Dedifferentiated amniotic fluid mesenchymal stem cell (primary cell): Measurements from ENCODE around the gene LDHB.
"Not testable (repeated sequence)": the region's sequence is repeated elsewhere in the genome, so short reads cannot be mapped to it uniquely, and the experiment has no call there.

Source experiments
- DNase-seq: peaks from one replicate; pipeline ENCODE4 v3.0.0-alpha.2; 2016; ENCODE audit errors: extremely low spot score

The LDHB gene

GRCh38 chr12:21657326-21658077, at the start of gene LDHB:
Gene LDHB, minus strand, starts transcription at chr12:21657842. Its CDS starts 3,171 bp downstream, at chr12:21654671.
- peak; percentile 96 for DNase-seq

DNA sequence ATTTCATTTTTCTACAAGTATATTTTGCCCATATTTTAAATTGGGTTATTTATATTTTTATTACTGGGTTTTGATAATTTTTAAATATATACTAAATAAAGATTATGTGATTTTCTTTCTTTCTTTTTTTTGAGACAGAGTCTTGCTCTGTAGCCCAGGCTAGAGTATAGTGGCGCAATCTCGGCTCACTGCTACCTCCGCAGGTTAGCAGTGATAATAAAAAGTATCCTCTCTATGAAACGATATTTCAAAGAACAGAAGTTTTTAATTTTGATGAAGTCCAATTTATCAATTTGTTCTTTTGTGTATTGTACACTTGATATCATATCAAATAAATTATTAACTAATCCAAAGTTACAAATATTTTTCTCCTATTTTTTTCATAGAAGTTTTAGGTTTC, 47.2 kb upstream of the LDHB start:
- no peak for DNase-seq

DNA sequence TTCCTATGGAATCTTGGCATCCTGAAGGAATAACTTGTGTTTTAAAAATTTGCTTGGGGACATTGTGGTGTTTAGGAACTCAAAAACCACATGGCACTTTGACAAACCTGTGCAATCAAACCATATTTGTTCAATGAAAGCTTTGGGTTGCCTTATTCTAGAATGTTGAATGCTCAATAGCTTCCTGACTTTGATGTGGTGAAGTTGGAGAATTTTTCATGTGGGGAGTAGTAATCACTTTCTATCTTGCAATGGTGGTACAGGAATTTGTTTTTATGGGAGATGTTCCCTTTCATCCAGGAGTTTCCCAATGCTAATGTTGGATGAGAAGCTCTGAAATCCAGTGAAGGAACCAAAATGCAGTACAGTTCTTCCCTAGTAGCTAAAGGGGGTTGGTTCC, 42.2 kb upstream of the LDHB start:
- no peak for DNase-seq

- DNase-seq = peak; percentile 33
Observed at GRCh38 chr12:21697904-21698630, 40.4 kb upstream of the LDHB start.

DNA sequence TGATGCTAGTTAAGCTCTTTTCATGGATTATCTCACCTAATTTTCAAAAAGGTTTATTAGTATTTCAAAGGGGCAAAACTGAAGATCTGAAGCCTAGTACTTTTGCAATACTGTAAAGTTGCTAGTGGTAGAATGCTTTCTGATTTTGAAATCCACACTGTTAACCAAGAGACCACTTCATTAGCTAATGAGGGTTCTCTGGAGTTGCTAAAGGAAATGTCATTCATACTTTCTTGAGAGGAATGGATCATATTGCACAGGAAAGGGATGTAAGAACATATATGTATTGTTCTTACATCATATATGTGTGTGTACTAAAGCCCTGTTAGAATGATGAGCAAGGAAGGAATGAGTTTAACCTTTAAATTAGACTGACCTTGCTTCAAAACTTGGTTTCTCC, 39.0 kb upstream of the LDHB start:
- no peak for DNase-seq

GRCh38 chr12:21695986-21696385, 38.3 kb upstream of the LDHB start:
- DNase-seq = peak; percentile 55

GRCh38 chr12:21694660-21695059, 37.0 kb upstream of the LDHB start:
- DNase-seq = no peak

DNA sequence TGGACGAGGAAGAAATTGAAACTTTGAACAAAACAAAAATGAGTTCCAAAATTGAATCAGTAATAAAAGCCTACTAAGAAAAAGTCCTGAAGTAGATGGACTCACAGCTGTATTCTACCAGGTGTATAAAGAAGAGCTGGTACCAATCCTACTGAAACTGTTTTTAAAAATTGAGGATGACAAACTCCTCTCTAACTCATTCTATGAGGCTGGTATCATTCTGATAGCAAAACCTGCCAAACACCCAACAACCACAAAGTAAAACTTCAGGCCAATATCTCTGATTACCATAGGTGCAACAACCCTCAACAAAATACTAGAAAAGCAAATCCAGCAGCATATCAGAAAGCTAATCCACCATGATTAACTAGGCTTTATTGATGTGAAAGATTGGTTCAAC, 33.9 kb upstream of the LDHB start:
- DNase-seq = no peak

- no peak for DNase-seq
Observed at GRCh38 chr12:21690704-21691368, 33.2 kb upstream of the LDHB start.

GRCh38 chr12:21683115-21683514, 25.5 kb upstream of the LDHB start:
- DNase-seq = no peak

DNA sequence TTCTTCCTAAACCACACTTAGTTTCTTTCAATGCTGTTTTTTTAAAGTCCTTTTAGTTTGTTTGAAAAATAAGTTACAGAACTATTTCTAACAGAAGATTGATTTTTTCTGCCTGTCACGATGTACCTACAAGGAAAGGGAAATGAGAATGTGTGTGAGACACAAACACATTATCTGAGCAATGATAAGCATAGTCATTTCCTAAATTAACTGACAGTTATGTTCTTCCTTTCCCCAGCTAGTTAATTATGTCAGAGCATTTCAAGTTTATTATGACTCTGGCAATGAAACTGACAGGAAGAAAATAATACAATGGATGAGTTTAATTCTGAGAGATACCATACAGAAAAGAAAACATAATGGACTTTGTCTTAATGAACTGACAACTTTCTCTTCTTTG, 21.3 kb upstream of the LDHB start:
- no peak for DNase-seq

- DNase-seq = no peak
Observed at GRCh38 chr12:21677622-21678277, 20.1 kb upstream of the LDHB start.

DNA sequence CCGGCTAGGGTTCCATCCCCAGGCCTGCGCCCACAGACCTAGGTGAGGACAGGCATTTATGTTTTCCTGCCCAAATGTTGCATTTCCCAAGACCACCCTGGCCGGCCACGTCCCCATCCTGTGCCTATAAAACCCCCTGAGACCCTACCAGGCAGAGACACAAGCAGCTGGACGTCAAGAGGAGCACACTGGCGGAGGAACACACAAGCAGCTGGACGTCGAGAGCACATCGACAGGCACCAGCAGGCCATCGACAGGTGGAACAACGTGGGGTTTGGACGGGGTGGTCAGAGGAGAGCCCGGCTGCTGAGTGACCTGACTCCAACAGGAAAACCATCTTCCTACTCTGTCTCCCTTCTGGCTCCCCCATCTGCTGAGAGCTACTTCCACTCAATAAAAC, 19.6 kb upstream of the LDHB start:
- no peak for DNase-seq

DNA sequence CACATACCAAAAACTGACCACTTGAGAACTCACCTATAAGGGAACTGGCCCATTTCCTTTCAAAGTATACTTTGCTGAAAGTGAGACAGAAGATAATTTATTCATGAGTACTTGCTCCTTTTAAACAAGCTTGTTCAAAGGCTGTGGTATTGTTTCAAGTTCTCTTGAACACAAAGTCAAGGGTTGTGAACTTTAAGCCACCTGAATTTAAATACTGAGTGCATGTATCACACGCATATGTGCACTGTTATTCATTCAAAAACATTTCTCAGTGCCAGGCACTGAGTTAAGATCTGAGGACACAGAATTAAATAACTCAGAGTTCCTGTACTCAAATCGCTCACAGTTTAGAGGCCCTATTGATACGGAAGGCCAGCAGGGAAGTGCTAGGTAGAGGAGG, 19.1 kb upstream of the LDHB start:
- no peak for DNase-seq

GRCh38 chr12:21675641-21676040, 18.0 kb upstream of the LDHB start:
- DNase-seq = no peak

- no peak for DNase-seq
Observed at GRCh38 chr12:21675096-21675495, 17.5 kb upstream of the LDHB start.

DNA sequence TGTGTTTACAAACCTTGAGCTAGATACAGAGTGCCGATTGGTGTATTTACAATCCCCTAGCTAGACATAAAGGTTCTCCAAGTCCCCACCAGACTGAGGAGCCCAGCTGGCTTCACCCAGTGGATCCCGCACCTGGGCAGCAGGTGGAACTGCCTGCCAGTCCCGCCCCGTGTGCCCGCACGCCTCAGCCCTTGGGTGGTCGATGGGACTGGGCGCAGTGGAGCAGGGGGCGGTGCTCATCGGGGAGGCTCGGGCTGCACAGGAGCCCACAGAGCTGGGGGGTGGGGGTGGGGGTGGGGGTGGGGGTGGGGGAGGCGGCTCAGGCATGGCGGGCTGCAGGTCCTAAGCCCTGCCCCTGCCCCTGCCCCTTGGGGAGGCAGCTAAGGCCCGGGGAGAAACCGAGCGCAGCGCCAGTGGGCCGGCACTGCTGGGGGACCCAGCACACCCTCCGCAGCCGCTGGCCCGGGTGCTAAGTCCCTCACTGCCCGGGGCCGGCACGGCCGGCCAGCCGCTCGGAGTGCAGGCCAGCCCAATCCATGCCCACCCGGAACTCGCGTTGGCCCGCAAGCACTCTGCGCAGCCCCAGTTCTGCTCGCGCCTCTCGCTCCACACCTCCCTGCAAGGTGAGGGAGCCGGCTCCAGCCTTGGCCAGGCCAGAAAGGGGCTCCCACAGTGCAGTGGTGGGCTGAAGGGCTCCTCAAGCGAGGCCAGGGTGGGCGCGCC, 16.3 kb upstream of the LDHB start:
- DNase-seq = not testable (repeated sequence)

GRCh38 chr12:21672146-21672545, 14.5 kb upstream of the LDHB start:
- DNase-seq = no peak

GRCh38 chr12:21666722-21667121, 9.1 kb upstream of the LDHB start:
- DNase-seq = no peak

- no peak for DNase-seq
Observed at GRCh38 chr12:21665816-21666215, 8.2 kb upstream of the LDHB start.

DNA sequence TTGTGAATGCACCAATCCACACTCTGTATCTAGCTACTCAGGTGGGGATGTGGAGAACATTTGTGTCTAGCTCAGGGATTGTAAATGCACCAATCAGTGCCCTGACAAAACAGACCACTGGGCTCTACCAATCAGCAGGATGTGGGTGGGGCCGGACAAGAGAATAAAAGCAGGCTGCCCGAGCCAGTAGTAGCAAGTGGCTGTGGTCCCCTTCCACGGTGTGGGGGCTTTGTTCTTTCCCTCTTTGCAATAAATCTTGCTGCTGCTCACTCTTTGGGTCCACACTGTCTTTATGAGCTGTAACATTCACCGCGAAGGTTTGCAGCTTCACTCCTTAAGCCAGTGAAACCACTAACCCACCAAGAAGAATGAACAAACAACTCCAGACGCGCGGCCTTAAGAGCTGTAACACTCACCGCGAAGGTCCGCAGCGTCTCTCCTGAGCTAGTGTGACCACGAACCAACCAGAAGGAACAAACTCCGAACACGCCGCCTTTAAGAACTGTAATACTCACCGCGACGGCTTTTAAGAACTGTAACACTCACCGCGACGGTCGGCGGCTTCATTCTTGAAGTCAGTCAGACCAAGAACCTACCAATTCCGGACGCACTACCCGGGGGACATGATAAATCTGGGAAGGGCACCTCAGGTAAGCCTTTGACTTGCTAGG, 4.6 kb upstream of the LDHB start:
- DNase-seq = no peak
